HG03159 (cell line): Measurements from ENCODE around the gene FOXN1.
"Not testable (repeated sequence)": the region's sequence is repeated elsewhere in the genome, so short reads cannot be mapped to it uniquely, and the experiment has no call there.

Experiments
- ATAC-seq: cut with Tn5 transposase; IDR thresholded peaks from one replicate; pipeline ENCODE4 v1.9.1; 2021; ENCODE audit warnings: mild to moderate bottlenecking, moderate library complexity; ENCODE audit not compliant: unreplicated experiment

FOXN1 gene, protein sequence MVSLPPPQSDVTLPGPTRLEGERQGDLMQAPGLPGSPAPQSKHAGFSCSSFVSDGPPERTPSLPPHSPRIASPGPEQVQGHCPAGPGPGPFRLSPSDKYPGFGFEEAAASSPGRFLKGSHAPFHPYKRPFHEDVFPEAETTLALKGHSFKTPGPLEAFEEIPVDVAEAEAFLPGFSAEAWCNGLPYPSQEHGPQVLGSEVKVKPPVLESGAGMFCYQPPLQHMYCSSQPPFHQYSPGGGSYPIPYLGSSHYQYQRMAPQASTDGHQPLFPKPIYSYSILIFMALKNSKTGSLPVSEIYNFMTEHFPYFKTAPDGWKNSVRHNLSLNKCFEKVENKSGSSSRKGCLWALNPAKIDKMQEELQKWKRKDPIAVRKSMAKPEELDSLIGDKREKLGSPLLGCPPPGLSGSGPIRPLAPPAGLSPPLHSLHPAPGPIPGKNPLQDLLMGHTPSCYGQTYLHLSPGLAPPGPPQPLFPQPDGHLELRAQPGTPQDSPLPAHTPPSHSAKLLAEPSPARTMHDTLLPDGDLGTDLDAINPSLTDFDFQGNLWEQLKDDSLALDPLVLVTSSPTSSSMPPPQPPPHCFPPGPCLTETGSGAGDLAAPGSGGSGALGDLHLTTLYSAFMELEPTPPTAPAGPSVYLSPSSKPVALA

DNA sequence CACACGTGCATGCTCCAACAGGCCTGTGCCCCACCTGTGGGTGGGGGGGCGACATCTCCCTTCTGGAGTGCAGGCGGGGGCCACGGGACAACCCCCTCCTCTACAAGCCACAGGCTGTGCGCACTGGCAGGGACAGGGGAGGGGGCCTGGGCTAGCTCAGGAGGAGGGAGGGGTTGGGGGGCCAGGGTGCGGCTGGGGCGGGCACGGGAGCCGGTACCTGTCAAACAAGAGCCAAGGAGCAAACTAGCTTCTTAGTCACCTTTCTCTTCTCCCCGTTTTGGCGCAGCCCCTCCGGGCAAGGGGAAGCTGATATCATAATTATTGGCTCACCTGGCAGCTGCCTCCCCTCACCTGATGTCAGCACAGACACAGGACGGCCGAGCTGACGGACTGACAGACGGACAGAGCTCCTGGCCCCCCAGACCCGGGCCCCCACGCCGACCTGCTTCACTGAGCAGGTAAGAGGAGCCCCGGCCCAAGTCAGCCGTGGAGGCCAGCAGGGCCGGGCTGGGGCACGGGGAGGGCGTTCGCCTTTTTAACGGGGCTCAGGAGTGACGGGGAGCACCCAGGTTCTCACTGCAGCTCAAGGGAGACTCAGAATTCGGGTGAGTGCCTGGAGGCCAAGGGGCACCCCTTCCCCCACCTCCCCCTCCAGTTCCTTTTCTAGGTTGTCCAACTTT lies at the start of gene FOXN1:
FOXN1 (plus strand) TSS at position 363 of the 680 bp plus-strand sequence. CDS start 17,622 bp downstream, outside the sequence.
- no peak for ATAC-seq

DNA sequence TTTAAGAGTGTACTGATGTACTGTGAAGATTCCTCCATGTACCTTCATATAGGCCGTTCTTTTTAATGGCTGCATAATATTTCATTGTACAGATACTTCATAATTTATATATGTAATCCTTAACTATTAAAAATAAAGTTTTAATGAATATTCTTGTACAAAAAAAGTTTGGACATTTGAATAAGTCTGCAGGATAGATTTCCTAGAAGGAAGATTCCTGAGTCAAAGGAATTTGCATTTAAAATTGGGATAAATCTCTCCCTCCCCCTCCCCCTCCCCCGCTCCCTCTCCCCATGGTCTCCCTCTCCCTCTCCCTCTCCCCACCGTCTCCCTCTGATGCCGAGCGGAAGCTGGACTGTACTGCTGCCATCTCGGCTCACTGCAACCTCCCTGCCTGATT lies 48.3 kb upstream of the FOXN1 start:
- ATAC-seq = no peak

DNA sequence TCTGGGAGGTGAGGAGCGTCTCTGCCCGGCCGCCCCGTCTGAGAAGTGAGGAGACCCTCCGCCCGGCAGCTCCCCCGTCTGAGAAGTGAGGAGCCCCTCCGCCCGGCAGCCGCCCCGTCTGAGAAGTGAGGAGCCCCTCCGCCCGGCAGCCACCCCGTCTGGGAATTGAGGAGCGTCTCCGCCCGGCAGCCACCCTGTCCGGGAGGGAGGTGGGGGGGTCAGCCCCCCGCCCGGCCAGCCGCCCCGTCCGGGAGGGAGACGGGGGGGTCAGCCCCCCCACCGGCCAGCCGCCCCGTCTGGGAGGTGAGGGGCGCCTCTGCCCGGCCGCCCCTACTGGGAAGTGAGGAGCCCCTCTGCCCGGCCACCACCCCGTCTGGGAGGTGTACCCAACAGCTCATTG lies 47.3 kb upstream of the FOXN1 start:
- ATAC-seq = not testable (repeated sequence)

DNA sequence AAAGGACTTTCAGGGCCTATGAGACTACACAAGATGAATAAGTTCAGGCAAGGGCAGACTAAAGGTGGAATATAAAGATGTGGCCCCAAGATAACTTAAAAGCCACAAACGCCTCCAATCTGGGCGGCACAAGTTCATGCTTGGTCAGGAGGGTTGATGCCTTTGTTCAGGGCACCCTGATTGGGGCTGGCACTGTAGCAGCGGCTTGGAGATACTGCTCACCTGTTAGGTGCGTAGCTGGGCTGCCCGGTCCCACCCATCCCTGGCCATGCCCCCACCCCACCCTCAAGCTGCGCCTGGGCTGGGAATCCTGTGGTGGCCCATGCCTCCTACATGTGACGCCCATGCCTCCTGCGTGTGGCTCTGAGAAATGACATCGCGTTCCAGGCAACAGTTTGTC lies 45.2 kb upstream of the FOXN1 start:
- no peak for ATAC-seq

DNA sequence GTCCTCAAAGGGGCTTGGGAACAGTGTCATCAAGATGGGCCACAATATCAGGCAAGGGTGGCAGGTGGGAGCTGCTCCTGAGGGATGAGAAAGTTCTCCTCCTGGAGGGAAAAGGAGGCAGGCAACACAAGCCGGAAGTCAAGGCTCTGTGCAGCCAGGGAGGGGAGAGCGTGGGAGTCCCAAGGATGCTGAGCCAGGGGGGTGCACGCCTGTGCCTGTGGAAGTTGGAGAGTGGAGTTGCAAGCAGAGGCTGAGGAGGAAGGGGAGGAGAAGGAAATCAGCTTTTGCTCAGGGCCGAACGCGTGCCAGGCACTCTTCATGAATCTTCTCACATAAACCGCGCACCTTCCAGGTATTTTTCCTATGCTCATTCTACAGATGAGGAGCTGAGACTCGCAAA lies 40.1 kb upstream of the FOXN1 start:
- no peak for ATAC-seq

DNA sequence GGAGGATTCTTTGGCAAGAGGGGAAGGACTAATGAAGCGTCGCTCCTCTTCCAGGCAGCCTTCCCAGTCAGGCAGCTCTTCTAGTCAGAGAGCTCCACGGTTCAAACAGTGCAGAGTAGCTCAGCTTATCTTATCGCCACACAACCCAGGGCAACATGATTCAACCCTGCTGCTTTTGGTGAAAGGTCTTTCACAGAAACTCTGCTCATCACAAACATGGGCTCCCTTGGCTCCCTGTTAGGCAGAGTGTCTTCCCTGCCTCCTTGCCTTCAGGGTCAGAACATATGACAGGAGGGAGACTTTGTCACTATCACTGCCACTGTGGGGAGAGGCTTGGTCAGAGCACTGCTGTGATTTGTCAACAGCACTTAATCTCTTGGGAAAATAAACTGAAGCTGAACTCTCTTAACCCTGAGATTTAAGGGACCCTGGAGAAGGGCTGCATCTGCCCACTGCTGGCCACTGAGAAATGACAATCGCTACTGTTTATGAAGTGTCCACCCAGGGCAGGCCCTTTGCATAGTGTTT lies 39.6 kb upstream of the FOXN1 start:
- ATAC-seq = no peak

DNA sequence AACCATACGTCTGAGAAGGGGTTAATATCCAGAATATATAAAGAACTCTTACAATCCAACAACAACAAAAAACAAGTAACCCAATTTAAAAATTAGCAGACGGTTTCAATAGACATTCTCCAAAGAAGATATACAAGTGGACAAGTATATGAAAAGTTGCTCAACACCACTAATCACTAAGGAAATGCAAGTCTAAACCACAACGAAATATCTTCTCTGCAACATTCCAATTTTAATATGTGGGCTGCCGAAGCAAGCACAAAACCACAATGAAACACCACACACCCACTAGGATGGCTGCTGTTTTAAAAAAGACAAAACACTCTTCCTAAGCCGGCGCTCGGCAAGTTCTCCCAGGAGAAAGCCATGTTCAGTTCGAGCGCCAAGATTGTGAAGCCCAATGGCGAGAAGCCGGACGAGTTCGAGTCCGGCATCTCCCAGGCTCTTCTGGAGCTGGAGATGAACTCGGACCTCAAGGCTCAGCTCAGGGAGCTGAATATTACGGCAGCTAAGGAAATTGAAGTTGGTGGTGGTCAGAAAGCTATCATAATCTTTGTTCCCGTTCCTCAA lies 38.6 kb upstream of the FOXN1 start:
- ATAC-seq = no peak

DNA sequence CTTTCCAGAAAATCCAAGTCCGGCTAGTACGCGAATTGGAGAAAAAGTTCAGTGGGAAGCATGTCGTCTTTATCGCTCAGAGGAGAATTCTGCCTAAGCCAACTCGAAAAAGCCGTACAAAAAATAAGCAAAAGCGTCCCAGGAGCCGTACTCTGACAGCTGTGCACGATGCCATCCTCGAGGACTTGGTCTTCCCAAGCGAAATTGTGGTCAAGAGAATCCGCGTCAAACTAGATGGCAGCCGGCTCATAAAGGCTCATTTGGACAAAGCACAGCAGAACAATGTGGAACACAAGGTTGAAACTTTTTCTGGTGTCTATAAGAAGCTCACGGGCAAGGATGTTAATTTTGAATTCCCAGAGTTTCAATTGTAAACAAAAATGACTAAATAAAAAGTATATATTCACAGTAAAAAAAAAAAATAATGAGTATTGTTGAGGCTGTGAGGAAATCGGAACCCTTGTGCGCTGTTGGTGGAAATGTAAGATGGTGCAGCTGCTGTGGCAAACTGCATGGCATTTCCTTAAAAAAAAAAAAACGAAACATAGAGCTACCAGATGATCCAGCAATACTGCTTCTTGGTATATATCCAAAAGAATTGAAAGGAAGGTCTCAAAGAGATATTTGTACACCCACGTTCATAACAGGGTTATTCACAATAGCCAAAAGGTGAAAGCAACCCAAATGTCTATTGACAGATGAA lies 38.0 kb upstream of the FOXN1 start:
- not testable (repeated sequence) for ATAC-seq

DNA sequence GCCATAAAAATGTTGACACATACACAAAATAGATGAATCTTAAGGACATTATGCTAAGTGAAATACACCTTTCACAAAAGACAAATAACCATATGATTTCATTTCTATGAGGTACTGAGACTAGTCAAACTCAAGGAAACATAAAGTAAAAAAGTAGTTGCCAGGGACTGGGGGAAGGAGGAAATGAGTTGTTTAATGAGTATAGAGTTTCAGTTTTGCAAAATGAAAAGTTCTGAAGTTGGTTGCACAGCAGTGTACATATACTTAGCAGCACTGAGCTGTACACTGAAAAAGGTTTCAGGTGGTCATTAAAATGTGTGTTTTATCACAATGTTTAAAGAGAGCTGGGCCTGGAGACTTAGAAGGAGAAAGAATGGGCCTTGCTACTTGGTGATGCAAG lies 37.4 kb upstream of the FOXN1 start:
- no peak for ATAC-seq

DNA sequence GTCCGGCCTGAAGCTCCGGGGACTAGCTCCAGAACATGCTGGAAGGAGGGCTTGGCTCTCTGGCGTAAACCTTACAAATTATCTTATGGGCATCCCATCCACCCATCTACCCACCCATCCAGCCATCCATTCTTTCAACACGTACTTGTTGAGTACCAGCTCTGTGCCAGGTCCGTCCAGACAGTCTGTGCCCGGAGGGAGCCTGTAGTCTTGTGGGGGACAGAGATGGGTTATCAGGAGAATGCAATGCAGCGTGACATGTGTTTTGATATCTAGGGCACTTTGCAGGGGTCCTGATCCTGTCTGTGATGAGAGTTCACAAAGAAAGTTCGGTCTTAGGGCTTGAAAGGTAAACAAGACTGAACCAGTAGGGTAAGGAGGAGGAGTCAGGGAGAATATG lies 36.8 kb upstream of the FOXN1 start:
- ATAC-seq = no peak

DNA sequence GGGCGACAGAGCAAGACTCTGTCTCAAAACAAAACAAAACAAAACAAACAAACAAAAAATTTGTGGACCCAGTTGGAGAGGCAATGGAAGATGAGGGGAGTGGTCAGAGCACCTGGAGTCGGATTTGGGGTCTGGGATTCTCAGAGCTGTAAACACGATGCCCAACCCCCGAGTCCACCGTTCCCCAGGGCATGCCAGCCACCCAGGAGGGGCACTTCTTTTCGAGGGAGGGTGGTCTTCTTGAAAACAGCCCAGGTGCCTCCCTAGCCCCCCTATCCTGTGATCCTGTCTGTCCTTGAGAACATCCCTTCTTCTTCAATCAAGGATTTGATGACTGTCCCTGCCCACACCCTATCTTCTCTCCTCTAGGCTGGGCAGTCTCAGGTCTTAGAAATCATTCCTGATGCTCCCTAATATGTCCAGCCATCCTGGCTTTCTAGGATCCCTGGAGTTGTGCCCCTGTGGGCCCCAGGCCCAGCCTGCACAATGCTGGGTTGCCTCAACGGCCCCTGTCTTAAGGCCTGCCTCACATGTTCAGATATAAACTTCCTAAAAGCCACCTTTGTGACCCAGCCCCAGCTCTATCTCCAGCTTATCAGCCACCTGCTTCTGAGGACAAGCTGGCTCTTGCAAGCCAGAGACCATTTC lies 35.8 kb upstream of the FOXN1 start:
- no peak for ATAC-seq

DNA sequence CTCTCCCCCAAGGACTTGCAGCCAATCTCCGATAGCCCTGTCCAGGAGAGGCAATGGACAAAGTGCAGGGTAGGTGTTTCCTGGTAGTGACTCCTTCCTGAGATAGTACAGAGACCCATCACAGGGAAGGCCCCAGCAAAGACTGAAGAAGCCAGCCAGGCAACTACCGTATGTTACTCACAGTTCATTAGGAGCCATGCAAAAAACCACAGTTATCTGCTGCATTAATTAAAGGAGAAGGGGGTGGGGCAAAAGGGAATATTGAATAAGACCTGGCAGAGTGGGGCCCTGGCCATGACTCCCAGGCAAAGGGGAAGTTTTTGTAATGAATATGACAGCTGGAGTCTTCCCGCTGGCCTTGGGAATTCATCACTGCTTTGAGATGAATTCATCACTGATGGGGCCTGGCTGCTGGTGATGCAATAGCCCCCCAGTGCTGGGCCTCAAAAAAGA lies 35.2 kb upstream of the FOXN1 start:
- ATAC-seq = no peak

DNA sequence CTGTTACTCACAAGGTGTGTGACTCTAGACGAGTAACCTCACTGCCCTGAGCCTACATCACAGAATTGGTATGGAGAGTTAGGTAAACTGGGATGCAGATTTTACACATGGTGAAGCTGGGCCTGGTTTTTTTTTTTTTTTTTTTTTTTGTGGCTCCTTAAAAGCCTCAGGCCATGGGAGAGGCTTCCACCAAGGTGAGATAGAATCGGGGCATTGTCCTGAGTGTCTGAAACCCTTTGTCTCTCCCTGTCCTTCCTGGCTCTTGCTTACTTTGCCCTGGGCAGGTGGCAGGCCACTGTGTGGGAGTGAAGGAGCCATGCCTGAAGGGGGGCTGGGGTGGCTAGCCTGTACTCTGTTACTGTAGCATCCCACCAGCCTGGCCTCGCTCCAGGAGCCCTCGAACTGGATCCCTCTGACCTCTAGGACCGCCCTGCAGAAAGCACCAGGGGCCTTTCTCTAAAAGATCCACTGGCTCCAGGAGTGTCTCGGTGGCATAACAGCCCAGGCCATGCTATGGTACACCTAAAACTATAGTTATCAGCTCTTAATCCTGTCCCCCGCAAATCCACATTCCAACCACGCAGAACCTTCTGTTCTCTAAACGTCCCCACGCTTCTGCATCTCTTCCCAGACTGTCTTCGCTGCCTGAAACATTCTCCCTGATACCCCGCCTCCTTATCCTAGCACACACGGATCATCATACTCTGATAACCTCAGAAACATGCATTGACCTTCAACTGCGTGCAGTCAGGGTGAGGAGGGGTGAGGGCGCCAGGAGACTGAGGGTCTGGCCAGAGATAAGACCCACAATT lies 34.4 kb upstream of the FOXN1 start:
- ATAC-seq = no peak

DNA sequence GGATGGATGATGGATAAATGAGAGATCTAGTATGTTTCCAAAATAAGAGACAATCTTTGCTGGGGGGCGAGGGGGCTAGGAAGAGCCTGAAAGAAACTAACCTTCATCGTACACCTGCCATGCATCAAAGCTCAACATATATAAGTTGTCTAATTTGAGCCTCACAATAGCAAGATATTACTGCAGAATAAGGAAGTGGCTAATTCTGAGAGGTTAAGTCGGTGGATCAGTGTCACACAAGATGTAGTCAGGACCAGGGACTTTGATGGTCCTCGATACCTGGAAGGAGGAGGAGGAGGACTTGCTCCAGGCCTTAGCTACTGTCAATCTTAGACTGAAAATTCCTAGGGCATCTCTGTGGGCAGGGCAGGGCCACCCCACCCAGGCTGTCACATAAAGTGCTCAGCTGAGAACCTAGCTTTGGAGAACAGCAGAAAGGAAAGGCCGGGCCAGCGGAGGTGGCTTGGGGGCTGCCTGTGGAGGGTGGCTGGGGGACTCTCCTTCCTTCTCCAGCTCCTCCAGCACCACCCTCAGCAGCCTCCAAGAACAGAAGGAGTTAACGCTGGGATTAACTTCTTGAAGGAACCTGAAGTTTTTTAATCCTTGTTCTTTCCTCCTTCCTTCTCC lies 33.2 kb upstream of the FOXN1 start:
- ATAC-seq = no peak

DNA sequence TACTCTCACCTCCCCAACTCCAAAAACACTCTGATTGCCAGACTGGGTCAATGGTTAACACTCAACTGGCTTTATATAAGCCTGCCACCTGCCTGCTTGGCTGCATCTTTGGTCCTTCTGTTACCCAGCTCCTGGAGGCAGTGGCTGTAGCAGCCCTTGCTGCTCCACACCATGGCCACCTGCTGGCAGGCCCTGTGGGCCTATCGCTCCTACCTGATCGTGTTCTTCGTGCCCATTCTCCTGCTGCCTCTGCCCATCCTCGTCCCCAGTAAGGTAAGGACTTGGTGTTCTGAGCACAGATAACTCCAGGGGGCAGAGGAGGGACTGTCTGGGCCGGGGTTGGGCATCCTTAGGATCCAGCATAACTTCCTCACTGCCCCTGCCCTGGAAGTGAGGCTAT lies 32.6 kb upstream of the FOXN1 start, which contains the start of gene SLC13A2:
SLC13A2 (plus strand) TSS at position 103 of the 400 bp plus-strand sequence; CDS start at position 172, 69 bp downstream.
- ATAC-seq = no peak

DNA sequence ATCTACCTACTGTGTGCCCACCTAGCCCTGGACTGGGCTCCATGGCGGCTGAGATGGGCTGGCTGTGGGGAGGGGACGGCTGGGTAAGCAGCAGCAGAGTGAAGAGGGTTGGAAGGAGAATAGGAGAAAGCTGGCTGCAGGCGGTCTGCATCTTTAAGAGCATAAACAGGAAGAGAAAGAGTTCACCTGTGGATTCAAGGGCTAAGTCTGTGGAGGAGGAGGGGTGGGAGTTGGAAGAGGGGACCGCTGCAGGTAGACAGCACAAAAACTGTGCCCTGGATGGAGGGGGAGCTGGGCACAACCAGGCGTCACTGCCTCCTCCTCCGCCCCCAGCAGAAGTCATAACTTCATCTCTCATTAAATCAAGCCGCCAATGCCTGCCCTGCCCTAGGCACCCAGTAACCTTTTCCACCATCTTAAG lies 32.0 kb upstream of the FOXN1 start:
- ATAC-seq = no peak

DNA sequence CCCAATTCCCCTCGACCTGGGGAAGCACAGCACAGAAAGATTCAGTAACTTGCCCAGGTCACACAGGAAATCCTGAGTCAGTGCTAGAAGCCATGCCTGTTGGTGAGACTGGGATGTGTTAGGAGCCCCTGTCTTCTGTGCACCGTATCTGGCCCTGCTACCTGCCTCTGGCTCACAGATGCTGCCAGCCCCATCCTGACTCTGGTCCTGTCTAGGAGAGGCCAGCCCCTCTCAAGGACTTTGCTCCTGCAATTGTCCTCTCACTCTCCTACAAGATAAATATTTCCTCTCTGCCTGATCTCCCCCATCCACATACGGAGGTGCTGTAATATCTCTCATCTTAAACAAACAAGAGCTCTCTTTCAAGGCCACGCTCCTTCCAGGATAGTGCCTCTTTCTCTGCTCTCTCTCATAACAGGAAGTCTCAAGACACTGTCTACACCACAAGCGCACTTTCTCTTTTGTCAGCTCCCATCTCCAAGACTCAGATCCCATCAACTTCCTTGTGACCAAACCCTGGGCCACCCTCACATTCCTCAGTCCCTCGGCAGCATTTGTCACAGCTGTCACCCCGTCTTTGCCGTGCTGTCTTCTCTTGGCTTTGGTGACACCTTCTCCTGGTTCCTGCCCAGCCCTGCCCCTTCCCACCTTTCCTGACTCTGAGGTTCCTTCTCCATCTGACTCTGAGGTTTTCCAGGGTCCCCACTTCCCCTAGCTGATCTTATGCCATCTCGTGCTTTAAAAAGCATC lies 30.8 kb upstream of the FOXN1 start:
- no peak for ATAC-seq
